CD14-positive monocyte (primary cell): Measurements from ENCODE around the gene DYDC2. TPM values are rescaled to one million over a fixed set of nuclear protein-coding genes. Genes with fewer than 3 reads are reported as not detected.

ENCODE experiments used
- DNase-seq, 3 donors: peaks; one replicate each; pipeline ENCODE4 v3.0.0-alpha.2; 2011 to 2022
- H2AFZ ChIP-seq: 2 replicates; pipeline ENCODE4 v1.6.0; 2012; ENCODE audit warnings: mild to moderate bottlenecking, low read depth, low read length, inconsistent platforms; ENCODE audit not compliant: insufficient read depth, poor library complexity, severe bottlenecking
- H3K27ac ChIP-seq, 2 donors: 1 replicate in 1 of 2; 2 replicates in 1 of 2; pipeline ENCODE4 v1.5.1; 2012 to 2013; ENCODE audit warnings: low read length in 2 of 2, control low read depth in 1 of 2, inconsistent platforms in 1 of 2, low read depth in 1 of 2, mild to moderate bottlenecking in 1 of 2
- H3K27me3 ChIP-seq, 2 donors: one replicate each; pipeline versions ENCODE4 v1.6.0 to v1.6.1; 2011 to 2013; ENCODE audit warnings: low read length in 2 of 2; ENCODE audit not compliant: control insufficient read depth in 2 of 2, insufficient read depth in 2 of 2
- H3K36me3 ChIP-seq, 2 donors: replicated peaks in 1 of 2; 1 replicate in 1 of 2; 2 replicates in 1 of 2; pipeline versions ENCODE4 v1.5.1 to v1.6.1; 2012 to 2013; ENCODE audit warnings: low read length in 2 of 2, control low read depth in 1 of 2, inconsistent platforms in 1 of 2, mild to moderate bottlenecking in 1 of 2; ENCODE audit not compliant: insufficient read depth in 2 of 2, control insufficient read depth in 1 of 2
- H3K4me1 ChIP-seq, 2 donors: 1 replicate in 1 of 2; 2 replicates in 1 of 2; pipeline versions ENCODE4 v1.5.1 to v1.6.1; 2012 to 2013; ENCODE audit warnings: low read length in 2 of 2, control low read depth in 1 of 2, inconsistent platforms in 1 of 2, mild to moderate bottlenecking in 1 of 2, moderate library complexity in 1 of 2; ENCODE audit not compliant: insufficient read depth in 2 of 2, control insufficient read depth in 1 of 2
- H3K4me2 ChIP-seq: replicated peaks from 2 replicates; pipeline ENCODE3; 2012; ENCODE audit warnings: low read length, moderate library complexity, mild to moderate bottlenecking; ENCODE audit not compliant: poor library complexity, severe bottlenecking; ENCODE audit errors: extremely low read depth
- H3K4me3 ChIP-seq, 3 experiments: fragments of 200-600 bp in 1 of 3; sonication (generic) in 1 of 3; replicated peaks in 1 of 3; 1 replicate in 2 of 3; 2 replicates in 1 of 3; pipeline ENCODE4 v1.5.1; 2011 to 2013; ENCODE audit warnings: low read length in 3 of 3, mild to moderate bottlenecking in 3 of 3, control low read depth in 2 of 3, low read depth in 2 of 3, inconsistent platforms in 1 of 3, moderate library complexity in 1 of 3
- H3K79me2 ChIP-seq: 2 replicates; pipeline ENCODE4 v1.6.0; 2012; ENCODE audit warnings: mild to moderate bottlenecking, control low read depth, inconsistent platforms, low read length, moderate library complexity; ENCODE audit not compliant: insufficient read depth
- H3K9ac ChIP-seq: 2 replicates; pipeline ENCODE4 v1.6.0; 2017; ENCODE audit warnings: low read length, mild to moderate bottlenecking; ENCODE audit not compliant: insufficient read depth, poor library complexity, severe bottlenecking
- H3K9me3 ChIP-seq, 2 donors: replicated peaks in 1 of 2; 1 replicate in 1 of 2; 2 replicates in 1 of 2; pipeline versions ENCODE4 v1.5.1 to v1.6.1; 2012 to 2013; ENCODE audit warnings: low read length in 2 of 2, control low read depth in 1 of 2; ENCODE audit not compliant: control insufficient read depth in 1 of 2, insufficient read depth in 1 of 2
- H4K20me1 ChIP-seq: 2 replicates; pipeline ENCODE4 v1.6.0; 2012; ENCODE audit warnings: mild to moderate bottlenecking, low read length, control low read depth, moderate library complexity; ENCODE audit not compliant: insufficient read depth
- H3K27ac Mint-ChIP-seq, 7 donors: one replicate each; pipeline ENCODE4 v1.8.0; 2020; ENCODE audit warnings: mild to moderate bottlenecking in 7 of 7, mixed read lengths in 7 of 7, moderate library complexity in 6 of 7, inconsistent platforms in 2 of 7
- H3K27me3 Mint-ChIP-seq, 3 donors: one replicate each; pipeline ENCODE4 v1.8.0; 2021 to 2022; ENCODE audit warnings: low read depth in 3 of 3, mild to moderate bottlenecking in 3 of 3, mixed read lengths in 3 of 3, moderate library complexity in 3 of 3, inconsistent platforms in 1 of 3
- H3K36me3 Mint-ChIP-seq, 2 donors: one replicate each; pipeline ENCODE4 v1.8.0; 2020; ENCODE audit warnings: mixed read lengths in 2 of 2, inconsistent platforms in 1 of 2, mild to moderate bottlenecking in 1 of 2
- H3K4me1 Mint-ChIP-seq: one replicate; pipeline ENCODE4 v1.8.0; 2020; ENCODE audit warnings: mild to moderate bottlenecking, mixed read lengths
- H3K4me3 Mint-ChIP-seq, 2 donors: one replicate each; pipeline ENCODE4 v1.8.0; 2020; ENCODE audit warnings: mild to moderate bottlenecking in 2 of 2, mixed read lengths in 2 of 2, moderate library complexity in 1 of 2
- H3K9me3 Mint-ChIP-seq, 7 donors: one replicate each; pipeline ENCODE4 v1.8.0; 2020 to 2022; ENCODE audit warnings: mixed read lengths in 7 of 7, mild to moderate bottlenecking in 6 of 7, moderate library complexity in 6 of 7, inconsistent platforms in 2 of 7
- WGBS: methylation state at CpG from one replicate; pipeline ENCODE4 v1.1.5; 2013; ENCODE audit warnings: missing lambda C conversion rate; ENCODE audit not compliant: insufficient coverage; 5-methylcytosine and 5-hydroxymethylcytosine counted together
- intact Hi-C, 2 donors: fragments of 100-400 bp; cut with micrococcal nuclease; formaldehyde crosslinking; loops; one replicate each; pipeline versions ENCODE4 v1.15.0 to v1.15.1; 2023
- polyA plus RNA-seq, 3 donors: library from polyadenylated mRNA; depleted of rRNA in 1 of 3; unstranded in 2 of 3; stranded (reverse) in 1 of 3; fragments of 300-500 nt in 2 of 3; fragments of >200 nt in 1 of 3; fragmentation: Illumina TruSeq in 2 of 3; gene quantifications; 1 replicate in 2 of 3; 2 replicates in 1 of 3; pipeline ENCODE4 v1.2.3, GENCODE V29; 2012 to 2021
- TF ChIP-seq, protein P1 (sequence below): fragments of 200-600 bp; IDR thresholded peaks from one replicate; pipeline ENCODE4 v1.8.0; 2022; ENCODE audit warnings: antibody characterized with exemption, mild to moderate bottlenecking

DYDC2 gene
- polyA plus RNA-seq, 3 donors = not detected

DNA sequence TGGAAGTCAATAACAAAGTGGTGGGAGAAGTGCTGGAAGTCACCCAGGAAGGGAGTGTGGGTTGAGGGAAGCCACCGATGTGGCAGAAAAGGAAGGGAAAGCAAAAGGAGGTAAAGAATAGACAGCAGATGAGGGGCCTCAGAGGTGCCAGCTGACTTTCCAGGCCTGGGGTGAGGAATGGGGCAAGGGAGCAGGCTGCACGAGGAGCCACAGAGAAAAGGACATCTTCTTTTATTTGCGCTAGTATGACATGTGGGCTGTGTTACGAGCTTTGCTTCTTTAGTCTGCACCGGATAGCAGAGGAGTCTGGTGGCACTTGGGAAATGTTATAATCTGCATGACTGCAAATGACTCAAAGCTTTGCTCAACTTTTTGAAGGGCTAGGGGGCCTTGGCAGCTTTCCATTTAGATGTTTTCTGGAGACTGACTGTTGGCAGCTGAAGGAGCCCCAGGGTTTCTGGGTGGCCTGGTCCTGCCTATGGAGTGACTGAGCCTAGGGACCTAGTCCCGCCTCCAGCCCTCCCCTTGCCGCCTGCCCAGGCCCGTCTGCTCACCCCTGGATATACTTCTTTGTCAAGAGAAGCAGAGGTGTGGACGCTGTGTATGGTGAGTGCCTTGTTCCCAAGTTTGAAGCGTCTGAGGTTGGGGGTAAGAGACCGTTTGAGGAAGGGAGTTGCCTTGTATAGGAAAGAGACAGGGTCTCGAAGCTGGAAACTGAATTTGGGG, 56.9 kb downstream of the DYDC2 start:
- no peaks in the 10 kb centered on the region for H3K9me3 ChIP-seq
- H3K27me3 Mint-ChIP-seq = peaks cover 12 to 25% (median 18%) of the 10 kb centered on the region in 3 donors
- H3K27ac ChIP-seq = no peak overlapping the region
- H3K36me3 Mint-ChIP-seq = peaks cover 0 to 5% of the 10 kb centered on the region in 2 donors
- no peak for DNase-seq
- H3K9ac ChIP-seq = no peak overlapping the region
- peaks cover 12 to 22% of the 10 kb centered on the region in 2 donors for H3K4me1 ChIP-seq
- no peak overlapping the region for H3K4me3 ChIP-seq
- H4K20me1 ChIP-seq = no peaks in the 10 kb centered on the region
- H3K36me3 ChIP-seq = no peaks in the 10 kb centered on the region
- peak overlapping the region in 1 of 7 donors; percentile 18 for H3K27ac Mint-ChIP-seq
- peaks cover 23% of the 10 kb centered on the region for H3K4me1 Mint-ChIP-seq
- WGBS = 37% methylated on average over 10 of the region's 12 CpGs
- H3K9me3 Mint-ChIP-seq = peaks cover 0 to 1% (median 0%) of the 10 kb centered on the region in 7 donors
- TF ChIP-seq, protein P1, sequence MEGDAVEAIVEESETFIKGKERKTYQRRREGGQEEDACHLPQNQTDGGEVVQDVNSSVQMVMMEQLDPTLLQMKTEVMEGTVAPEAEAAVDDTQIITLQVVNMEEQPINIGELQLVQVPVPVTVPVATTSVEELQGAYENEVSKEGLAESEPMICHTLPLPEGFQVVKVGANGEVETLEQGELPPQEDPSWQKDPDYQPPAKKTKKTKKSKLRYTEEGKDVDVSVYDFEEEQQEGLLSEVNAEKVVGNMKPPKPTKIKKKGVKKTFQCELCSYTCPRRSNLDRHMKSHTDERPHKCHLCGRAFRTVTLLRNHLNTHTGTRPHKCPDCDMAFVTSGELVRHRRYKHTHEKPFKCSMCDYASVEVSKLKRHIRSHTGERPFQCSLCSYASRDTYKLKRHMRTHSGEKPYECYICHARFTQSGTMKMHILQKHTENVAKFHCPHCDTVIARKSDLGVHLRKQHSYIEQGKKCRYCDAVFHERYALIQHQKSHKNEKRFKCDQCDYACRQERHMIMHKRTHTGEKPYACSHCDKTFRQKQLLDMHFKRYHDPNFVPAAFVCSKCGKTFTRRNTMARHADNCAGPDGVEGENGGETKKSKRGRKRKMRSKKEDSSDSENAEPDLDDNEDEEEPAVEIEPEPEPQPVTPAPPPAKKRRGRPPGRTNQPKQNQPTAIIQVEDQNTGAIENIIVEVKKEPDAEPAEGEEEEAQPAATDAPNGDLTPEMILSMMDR = no peak
- H3K4me3 Mint-ChIP-seq = peak overlapping the region; percentile 17 to 63
- peaks cover 0 to 16% of the 10 kb centered on the region in 2 donors for H3K27me3 ChIP-seq
- peak overlapping the region; percentile 48 for H2AFZ ChIP-seq
- no peaks in the 10 kb centered on the region for H3K79me2 ChIP-seq
- intact Hi-C loops = no loop called here
- no peak overlapping the region for H3K4me2 ChIP-seq

DNA sequence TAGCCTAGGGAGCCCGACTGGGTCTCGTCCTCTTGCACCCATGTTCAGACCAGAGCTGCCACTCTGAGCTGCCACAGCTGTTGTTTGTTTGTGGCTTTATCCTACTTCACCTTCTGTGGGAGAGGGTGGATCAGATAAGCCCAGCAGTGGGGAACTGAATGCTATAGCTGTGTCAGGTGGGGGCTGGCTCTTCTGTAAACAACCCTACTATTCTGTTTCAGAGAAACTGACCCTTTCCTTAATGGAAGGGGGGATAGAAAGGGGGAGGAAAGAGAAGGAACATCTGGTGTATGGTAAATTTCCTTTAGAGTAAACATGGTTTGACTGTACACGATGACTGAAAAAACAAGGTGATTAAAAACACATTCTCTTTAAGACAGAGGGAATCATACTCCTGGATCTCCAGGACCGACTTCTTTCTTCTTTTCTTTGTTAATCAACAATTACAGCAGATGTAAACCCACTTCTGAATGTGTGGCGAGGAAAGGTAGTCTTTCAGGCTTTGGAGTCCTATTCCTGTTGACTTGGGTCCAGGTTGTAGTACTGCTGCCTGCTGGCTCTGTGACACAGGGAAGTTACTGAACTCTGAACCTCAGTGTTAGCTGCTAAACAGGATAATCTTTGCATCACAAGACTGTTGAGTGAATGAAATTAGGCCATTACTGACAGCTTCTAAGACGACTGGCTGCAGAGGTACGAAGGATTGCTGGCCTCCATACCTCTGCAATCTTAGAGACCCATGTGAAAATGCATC, 57.7 kb downstream of the DYDC2 start:
- H3K9ac ChIP-seq = no peak overlapping the region
- no peak overlapping the region for H2AFZ ChIP-seq
- DNase-seq = no peak
- WGBS = 100% methylated on average over 1 of the region's 7 CpGs
- H3K79me2 ChIP-seq = no peaks in the 10 kb centered on the region
- peaks cover 0 to 2% of the 10 kb centered on the region in 2 donors for H3K36me3 Mint-ChIP-seq
- H3K9me3 ChIP-seq = no peaks in the 10 kb centered on the region
- H3K4me3 ChIP-seq = no peak overlapping the region
- H3K4me3 Mint-ChIP-seq = no peak overlapping the region
- no peak overlapping the region for H3K4me2 ChIP-seq
- no peaks in the 10 kb centered on the region for H3K36me3 ChIP-seq
- peaks cover 5 to 17% (median 14%) of the 10 kb centered on the region in 3 donors for H3K27me3 Mint-ChIP-seq
- H3K4me1 Mint-ChIP-seq = peaks cover 20% of the 10 kb centered on the region
- intact Hi-C loops = no loop called here
- peaks cover 0 to 7% of the 10 kb centered on the region in 2 donors for H3K27me3 ChIP-seq
- H3K27ac Mint-ChIP-seq = no peak overlapping the region
- peaks cover 5 to 13% of the 10 kb centered on the region in 2 donors for H3K4me1 ChIP-seq
- H3K27ac ChIP-seq = no peak overlapping the region
- no peaks in the 10 kb centered on the region for H4K20me1 ChIP-seq
- TF ChIP-seq, protein P1 = no peak
- H3K9me3 Mint-ChIP-seq = no peaks in the 10 kb centered on the region
